Loucy (cell line): ENCODE measurements around the gene FGD3.

Experiments used
- CTCF ChIP-seq: fragments of 200-600 bp; sonication (generic); conservative IDR thresholded peaks from 2 replicates; pipeline ENCODE4 v1.5.1; 2014; ENCODE audit warnings: mild to moderate bottlenecking, antibody characterized with exemption, low read length
- EZH2phosphoT487 ChIP-seq: fragments of 200-600 bp; IDR thresholded peaks from 2 replicates; pipeline ENCODE4 v1.6.1; 2018; ENCODE audit warnings: antibody characterized with exemption, mild to moderate bottlenecking, moderate library complexity, borderline replicate concordance

GRCh38 chr9:93022721-93023520 is 75.6 kb downstream of the FGD3 start:
- TF ChIP-seq CTCF (no peak), EZH2phosphoT487 (no peak)
